ENCODE data around the gene GALNT2.

The GALNT2 gene

DNA sequence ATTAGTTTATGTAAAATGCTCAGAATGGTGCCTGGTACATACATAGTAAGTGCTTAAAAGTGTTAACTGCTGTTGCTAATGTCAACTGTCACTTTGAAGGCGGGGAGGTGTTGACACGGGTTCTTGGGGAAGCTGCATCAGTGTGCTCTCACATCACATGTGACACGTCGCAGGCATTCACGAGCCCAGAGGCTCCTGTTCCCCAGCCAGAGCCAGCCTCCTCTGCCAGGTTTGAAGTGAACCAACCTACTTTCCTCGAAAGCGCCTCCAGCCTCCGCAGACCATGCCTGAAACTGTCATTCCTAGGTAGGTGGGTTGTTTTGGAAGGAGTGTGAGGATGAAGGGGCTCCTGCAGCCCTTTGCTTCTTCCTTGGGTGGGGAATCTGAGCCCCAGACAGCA, 13.8 kb downstream of the GALNT2 start:
- Histone ChIP-seq H3K79me2 (ENCODE audit: low read length) (peaks cover 100% of the 10 kb centered on the region), H3K4me1 (ENCODE audit: low read length) (peaks cover 25% of the 10 kb centered on the region)

GRCh38 chr1:230081751-230082150, 14.7 kb downstream of the GALNT2 start:
- TF ChIP-seq EZH2phosphoT487 (IDR thresholded peaks at IDR 0.05; ENCODE audit: low read length) (no peak), EZH2 (optimal IDR thresholded peaks at IDR 0.05; ENCODE audit: low read depth, low read length) (no peak)
- TF ChIP-seq, protein P1, sequence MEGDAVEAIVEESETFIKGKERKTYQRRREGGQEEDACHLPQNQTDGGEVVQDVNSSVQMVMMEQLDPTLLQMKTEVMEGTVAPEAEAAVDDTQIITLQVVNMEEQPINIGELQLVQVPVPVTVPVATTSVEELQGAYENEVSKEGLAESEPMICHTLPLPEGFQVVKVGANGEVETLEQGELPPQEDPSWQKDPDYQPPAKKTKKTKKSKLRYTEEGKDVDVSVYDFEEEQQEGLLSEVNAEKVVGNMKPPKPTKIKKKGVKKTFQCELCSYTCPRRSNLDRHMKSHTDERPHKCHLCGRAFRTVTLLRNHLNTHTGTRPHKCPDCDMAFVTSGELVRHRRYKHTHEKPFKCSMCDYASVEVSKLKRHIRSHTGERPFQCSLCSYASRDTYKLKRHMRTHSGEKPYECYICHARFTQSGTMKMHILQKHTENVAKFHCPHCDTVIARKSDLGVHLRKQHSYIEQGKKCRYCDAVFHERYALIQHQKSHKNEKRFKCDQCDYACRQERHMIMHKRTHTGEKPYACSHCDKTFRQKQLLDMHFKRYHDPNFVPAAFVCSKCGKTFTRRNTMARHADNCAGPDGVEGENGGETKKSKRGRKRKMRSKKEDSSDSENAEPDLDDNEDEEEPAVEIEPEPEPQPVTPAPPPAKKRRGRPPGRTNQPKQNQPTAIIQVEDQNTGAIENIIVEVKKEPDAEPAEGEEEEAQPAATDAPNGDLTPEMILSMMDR (IDR thresholded peaks at IDR 0.05; ENCODE audit: low read length): no peak
- no peak for DNase-seq
- no peaks in the 10 kb centered on the region for H3K9me3 ChIP-seq (replicated peaks; ENCODE audit: insufficient read depth, low read length)
- H3K4me2 ChIP-seq (ENCODE audit: low read depth, low read length): no peak overlapping the region
- no peak overlapping the region for H3K9ac ChIP-seq (ENCODE audit: low read length)
- peaks cover 25% of the 10 kb centered on the region for H3K4me1 ChIP-seq (ENCODE audit: low read length)
- no peaks in the 10 kb centered on the region for H3K27me3 ChIP-seq (replicated peaks; ENCODE audit: insufficient read depth, low read length)
- H3K4me3 ChIP-seq (ENCODE audit: low read length): no peak overlapping the region
- H2AFZ ChIP-seq (ENCODE audit: low read length): no peak overlapping the region
- H3F3A ChIP-seq (ENCODE audit: insufficient read depth, low read length): peaks cover 13% of the 10 kb centered on the region
- no peaks in the 10 kb centered on the region for H3K9me2 ChIP-seq (replicated peaks; ENCODE audit: insufficient read depth, low read length)
- H4K20me1 ChIP-seq (ENCODE audit: insufficient read depth, low read length): no peaks in the 10 kb centered on the region
- no peak overlapping the region for H3K27ac ChIP-seq (ENCODE audit: low read length)
- peaks cover 100% of the 10 kb centered on the region for H3K79me2 ChIP-seq (ENCODE audit: low read length)
- H3K36me3 ChIP-seq (replicated peaks; ENCODE audit: insufficient read depth, low read length): no peaks in the 10 kb centered on the region

More for the DNA sequence above, 13.8 kb downstream of the GALNT2 start:
- Histone ChIP-seq H3K9me2 (replicated peaks; ENCODE audit: insufficient read depth, low read length) (no peaks in the 10 kb centered on the region), H3K9ac (ENCODE audit: low read length) (no peak overlapping the region), H3K4me3 (ENCODE audit: low read length) (no peak overlapping the region), H3F3A (ENCODE audit: insufficient read depth, low read length) (peaks cover 13% of the 10 kb centered on the region), H3K4me2 (ENCODE audit: low read depth, low read length) (no peak overlapping the region), H3K9me3 (replicated peaks; ENCODE audit: insufficient read depth, low read length) (no peaks in the 10 kb centered on the region), H3K27ac (ENCODE audit: low read length) (no peak overlapping the region), H4K20me1 (ENCODE audit: insufficient read depth, low read length) (no peaks in the 10 kb centered on the region), H2AFZ (ENCODE audit: low read length) (no peak overlapping the region), H3K36me3 (replicated peaks; ENCODE audit: insufficient read depth, low read length) (no peaks in the 10 kb centered on the region), H3K27me3 (replicated peaks; ENCODE audit: insufficient read depth, low read length) (no peaks in the 10 kb centered on the region)
- DNase-seq: no peak
- TF ChIP-seq EZH2 (optimal IDR thresholded peaks at IDR 0.05; ENCODE audit: low read depth, low read length): no peak
- TF ChIP-seq, protein P1 (IDR thresholded peaks at IDR 0.05; ENCODE audit: low read length): no peak
- TF ChIP-seq EZH2phosphoT487 (IDR thresholded peaks at IDR 0.05; ENCODE audit: low read length): no peak

GRCh38 chr1:230082211-230082610, 15.2 kb downstream of the GALNT2 start:
- H3K36me3 ChIP-seq (replicated peaks; ENCODE audit: insufficient read depth, low read length): no peaks in the 10 kb centered on the region
- no peaks in the 10 kb centered on the region for H4K20me1 ChIP-seq (ENCODE audit: insufficient read depth, low read length)
- H3F3A ChIP-seq (ENCODE audit: insufficient read depth, low read length): peaks cover 13% of the 10 kb centered on the region
- H3K4me1 ChIP-seq (ENCODE audit: low read length): peaks cover 25% of the 10 kb centered on the region
- H3K9me2 ChIP-seq (replicated peaks; ENCODE audit: insufficient read depth, low read length): no peaks in the 10 kb centered on the region
- no peak overlapping the region for H3K9ac ChIP-seq (ENCODE audit: low read length)
- H3K27ac ChIP-seq (ENCODE audit: low read length): no peak overlapping the region
- H3K27me3 ChIP-seq (replicated peaks; ENCODE audit: insufficient read depth, low read length): no peaks in the 10 kb centered on the region
- no peak for DNase-seq
- H2AFZ ChIP-seq (ENCODE audit: low read length): no peak overlapping the region
- no peaks in the 10 kb centered on the region for H3K9me3 ChIP-seq (replicated peaks; ENCODE audit: insufficient read depth, low read length)
- H3K4me3 ChIP-seq (ENCODE audit: low read length): no peak overlapping the region
- H3K79me2 ChIP-seq (ENCODE audit: low read length): peaks cover 100% of the 10 kb centered on the region
- TF ChIP-seq EZH2 (optimal IDR thresholded peaks at IDR 0.05; ENCODE audit: low read depth, low read length) (no peak), EZH2phosphoT487 (IDR thresholded peaks at IDR 0.05; ENCODE audit: low read length) (no peak)
- TF ChIP-seq, protein P1 (IDR thresholded peaks at IDR 0.05; ENCODE audit: low read length): no peak
- no peak overlapping the region for H3K4me2 ChIP-seq (ENCODE audit: low read depth, low read length)

Data from MM.1S (cell line).